Neural cell (in vitro differentiated cells): Measurements from ENCODE around the gene WDR20. TPM values are rescaled to one million over a fixed set of nuclear protein-coding genes. Genes with fewer than 3 reads are reported as not detected.

Experiments
- H2AFZ ChIP-seq: fragments of 200-600, 300-800 bp; sonication (generic), shearing (Covaris generic); 2 replicates; pipeline ENCODE4 v1.6.0; 2014; ENCODE audit warnings: low read depth, mild to moderate bottlenecking, antibody characterized with exemption, low read length, moderate library complexity
- H3F3A ChIP-seq: fragments of 200-600 bp; shearing (Covaris generic); 2 replicates; pipeline ENCODE4 v1.6.1; 2016; ENCODE audit warnings: mild to moderate bottlenecking, moderate library complexity, mixed read lengths, antibody characterized with exemption, low read length; ENCODE audit not compliant: insufficient read depth, poor library complexity, severe bottlenecking
- H3K27ac ChIP-seq: fragments of 200-600, 300-800 bp; sonication (generic), shearing (Covaris generic); 2 replicates; pipeline ENCODE4 v1.5.1; 2014; ENCODE audit warnings: mild to moderate bottlenecking, low read length, moderate library complexity
- H3K27me3 ChIP-seq: fragments of 300-800, 200-600 bp; sonication (generic), shearing (Covaris generic); 2 replicates; pipeline ENCODE4 v1.6.0; 2014; ENCODE audit warnings: mild to moderate bottlenecking, low read depth, low read length, moderate library complexity; ENCODE audit not compliant: insufficient read depth
- H3K36me3 ChIP-seq: fragments of 300-800, 200-600 bp; sonication (generic), shearing (Covaris generic); 2 replicates; pipeline ENCODE4 v1.5.1; 2014; ENCODE audit warnings: mild to moderate bottlenecking, antibody characterized with exemption, low read length, moderate library complexity; ENCODE audit not compliant: insufficient read depth
- H3K4me2 ChIP-seq: fragments of 300-800, 200-600 bp; sonication (generic), shearing (Covaris generic); 2 replicates; pipeline ENCODE4 v1.6.0; 2014; ENCODE audit warnings: mild to moderate bottlenecking, low read length
- H3K4me3 ChIP-seq: fragments of 300-800, 200-600 bp; sonication (generic), shearing (Covaris generic); 2 replicates; pipeline ENCODE4 v1.5.1; 2014; ENCODE audit warnings: mild to moderate bottlenecking, low read length, moderate library complexity
- H3K79me2 ChIP-seq: fragments of 200-600 bp; shearing (Covaris generic); replicated peaks from 2 replicates; pipeline ENCODE4 v1.6.0; 2014; ENCODE audit warnings: mild to moderate bottlenecking, low read length, moderate library complexity; ENCODE audit not compliant: insufficient read depth
- H3K9ac ChIP-seq: fragments of 300-800, 200-600 bp; sonication (generic), shearing (Covaris generic); 2 replicates; pipeline ENCODE4 v1.6.1; 2016; ENCODE audit warnings: mild to moderate bottlenecking, low read length, mixed read lengths
- H3K9me2 ChIP-seq: fragments of 200-600 bp; shearing (Covaris generic); 2 replicates; pipeline ENCODE4 v1.6.1; 2016; ENCODE audit warnings: mild to moderate bottlenecking, low read length, mixed read lengths; ENCODE audit not compliant: insufficient read depth
- H3K9me3 ChIP-seq: fragments of 200-600, 300-800 bp; sonication (generic), shearing (Covaris generic); 2 replicates; pipeline ENCODE4 v1.6.1; 2016; ENCODE audit warnings: mild to moderate bottlenecking, mixed run types, low read length, moderate library complexity, mixed read lengths
- H4K20me1 ChIP-seq: fragments of 200-600 bp; shearing (Covaris generic); 2 replicates; pipeline ENCODE4 v1.6.1; 2016; ENCODE audit warnings: mild to moderate bottlenecking, mixed run types; ENCODE audit not compliant: insufficient read depth
- EP300 ChIP-seq: fragments of 450-650 bp; conservative IDR thresholded peaks from 2 replicates; pipeline ENCODE4 v1.6.1; 2014; ENCODE audit warnings: antibody characterized with exemption, mild to moderate bottlenecking, moderate library complexity; ENCODE audit not compliant: poor library complexity, severe bottlenecking
- EZH2 ChIP-seq: fragments of 200-600, 300-800 bp; shearing (Covaris generic), sonication (generic); IDR thresholded peaks from 2 replicates; pipeline ENCODE4 v1.6.1; 2014; ENCODE audit warnings: antibody characterized with exemption, low read length, borderline replicate concordance, mild to moderate bottlenecking; ENCODE audit not compliant: insufficient read depth, poor library complexity, severe bottlenecking
- MXI1 ChIP-seq: fragments of 450-650 bp; conservative IDR thresholded peaks from 2 replicates; pipeline ENCODE4 v1.6.1; 2014; ENCODE audit warnings: antibody characterized with exemption, mild to moderate bottlenecking; ENCODE audit not compliant: poor library complexity, severe bottlenecking
- POLR2AphosphoS5 ChIP-seq: IDR thresholded peaks from 2 replicates; pipeline ENCODE4 v1.6.1; 2012
- RAD21 ChIP-seq: fragments of 450-650 bp; conservative IDR thresholded peaks from 2 replicates; pipeline ENCODE4 v1.6.1; 2014; ENCODE audit warnings: antibody characterized with exemption, mild to moderate bottlenecking, moderate library complexity
- REST ChIP-seq: IDR thresholded peaks from 2 replicates; pipeline ENCODE4 v1.6.1; 2012; ENCODE audit warnings: borderline replicate concordance
- SMC3 ChIP-seq: fragments of 450-650 bp; conservative IDR thresholded peaks from 2 replicates; pipeline ENCODE4 v1.6.1; 2014; ENCODE audit warnings: antibody characterized with exemption, mild to moderate bottlenecking, moderate library complexity; ENCODE audit not compliant: poor library complexity
- TAF1 ChIP-seq: IDR thresholded peaks from 2 replicates; pipeline ENCODE4 v1.6.1; 2012; ENCODE audit warnings: low read depth
- polyA plus RNA-seq: library from polyadenylated mRNA; depleted of rRNA; stranded (reverse); fragments of >200 nt; gene quantifications from 2 replicates; pipeline ENCODE4 v1.2.3, GENCODE V29; 2014
- TF ChIP-seq, protein P1 (sequence below): fragments of 450-650 bp; IDR thresholded peaks from 2 replicates; pipeline ENCODE4 v1.5.1; 2014; ENCODE audit warnings: antibody characterized with exemption, mild to moderate bottlenecking, moderate library complexity; ENCODE audit not compliant: poor library complexity, severe bottlenecking

WDR20 gene
- polyA plus RNA-seq, 1 donor from 2014 or later: 28.6 TPM

DNA sequence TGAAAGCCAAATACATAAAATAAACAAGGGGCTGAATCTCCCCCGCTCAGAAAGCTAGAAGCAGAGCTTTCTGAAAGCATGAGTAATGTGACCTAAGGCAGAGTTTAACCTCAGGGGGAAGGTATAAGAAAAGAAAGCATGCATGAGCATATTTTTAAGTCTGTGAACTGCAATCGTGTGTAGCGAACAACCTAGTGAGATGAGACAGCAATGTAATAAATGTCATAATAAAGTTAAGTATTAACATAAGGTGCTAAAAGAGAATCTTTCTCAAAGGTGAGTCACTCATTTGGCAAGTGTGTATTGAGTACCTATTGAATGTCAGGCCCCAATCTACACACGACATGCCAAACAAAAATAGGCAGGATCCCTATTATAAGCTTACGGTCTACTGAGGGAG lies 14.2 kb upstream of the WDR20 start:
- Histone ChIP-seq H3K27me3 (no peaks in the 10 kb centered on the region), H3K4me3 (no peak overlapping the region), H3K36me3 (no peaks in the 10 kb centered on the region), H3F3A (no peaks in the 10 kb centered on the region), H4K20me1 (no peaks in the 10 kb centered on the region), H3K9me3 (no peaks in the 10 kb centered on the region), H3K27ac (no peak overlapping the region), H3K4me2 (no peak overlapping the region), H3K9ac (no peak overlapping the region), H3K9me2 (no peaks in the 10 kb centered on the region), H2AFZ (no peak overlapping the region), H3K79me2 (no peaks in the 10 kb centered on the region)
- no peak for TF ChIP-seq RAD21
- TF ChIP-seq TAF1: no peak
- TF ChIP-seq SMC3: no peak
- no peak for TF ChIP-seq MXI1
- TF ChIP-seq REST: no peak
- TF ChIP-seq, protein P1, sequence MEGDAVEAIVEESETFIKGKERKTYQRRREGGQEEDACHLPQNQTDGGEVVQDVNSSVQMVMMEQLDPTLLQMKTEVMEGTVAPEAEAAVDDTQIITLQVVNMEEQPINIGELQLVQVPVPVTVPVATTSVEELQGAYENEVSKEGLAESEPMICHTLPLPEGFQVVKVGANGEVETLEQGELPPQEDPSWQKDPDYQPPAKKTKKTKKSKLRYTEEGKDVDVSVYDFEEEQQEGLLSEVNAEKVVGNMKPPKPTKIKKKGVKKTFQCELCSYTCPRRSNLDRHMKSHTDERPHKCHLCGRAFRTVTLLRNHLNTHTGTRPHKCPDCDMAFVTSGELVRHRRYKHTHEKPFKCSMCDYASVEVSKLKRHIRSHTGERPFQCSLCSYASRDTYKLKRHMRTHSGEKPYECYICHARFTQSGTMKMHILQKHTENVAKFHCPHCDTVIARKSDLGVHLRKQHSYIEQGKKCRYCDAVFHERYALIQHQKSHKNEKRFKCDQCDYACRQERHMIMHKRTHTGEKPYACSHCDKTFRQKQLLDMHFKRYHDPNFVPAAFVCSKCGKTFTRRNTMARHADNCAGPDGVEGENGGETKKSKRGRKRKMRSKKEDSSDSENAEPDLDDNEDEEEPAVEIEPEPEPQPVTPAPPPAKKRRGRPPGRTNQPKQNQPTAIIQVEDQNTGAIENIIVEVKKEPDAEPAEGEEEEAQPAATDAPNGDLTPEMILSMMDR: no peak
- TF ChIP-seq POLR2AphosphoS5: no peak
- TF ChIP-seq EZH2: no peak
- no peak for TF ChIP-seq EP300

DNA sequence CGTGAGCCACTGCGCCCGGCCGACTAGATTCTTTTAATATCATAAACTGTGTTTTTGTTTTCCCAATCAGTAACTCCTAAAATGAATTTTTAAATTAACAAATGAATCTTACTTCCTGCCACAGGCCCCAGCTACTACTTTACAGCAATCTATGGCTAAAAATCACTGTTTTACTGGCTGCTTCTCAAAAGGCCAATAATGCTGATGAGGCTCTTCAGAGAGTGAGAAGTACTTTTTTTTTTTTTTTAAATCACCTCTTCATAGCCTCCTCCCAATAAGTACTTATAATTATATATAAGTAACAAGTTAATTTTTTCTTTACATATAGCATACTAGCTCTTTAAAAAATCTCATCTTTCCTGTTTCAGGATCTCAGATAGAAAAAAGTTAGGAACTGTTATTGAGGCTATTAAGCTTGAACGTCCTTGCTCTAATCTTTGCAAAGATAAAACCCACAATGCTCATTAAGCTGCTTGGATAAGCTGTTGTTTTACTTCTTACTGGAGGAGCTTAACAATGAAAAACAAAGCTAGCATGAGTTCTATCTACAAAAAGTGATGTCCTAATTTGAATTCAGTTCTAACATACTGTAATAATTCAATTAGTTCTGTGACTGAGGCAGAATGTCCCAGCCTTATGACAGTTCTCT lies 12.8 kb upstream of the WDR20 start:
- Histone ChIP-seq H3K27ac (no peak overlapping the region), H3K4me2 (no peak overlapping the region), H3K36me3 (no peaks in the 10 kb centered on the region)

More for the DNA sequence above, 12.8 kb upstream of the WDR20 start:
- Histone ChIP-seq H3K9me3 (no peaks in the 10 kb centered on the region), H3K9me2 (no peaks in the 10 kb centered on the region), H2AFZ (no peak overlapping the region), H3F3A (no peaks in the 10 kb centered on the region), H3K4me3 (no peak overlapping the region), H4K20me1 (no peaks in the 10 kb centered on the region), H3K9ac (no peak overlapping the region), H3K79me2 (no peaks in the 10 kb centered on the region), H3K27me3 (no peaks in the 10 kb centered on the region)
- no peak for TF ChIP-seq SMC3
- TF ChIP-seq TAF1: no peak
- TF ChIP-seq EP300: no peak
- TF ChIP-seq REST: no peak
- no peak for TF ChIP-seq POLR2AphosphoS5
- TF ChIP-seq MXI1: no peak
- TF ChIP-seq, protein P1: no peak
- no peak for TF ChIP-seq RAD21
- no peak for TF ChIP-seq EZH2
